Renal cortex interstitium (tissue), 11 donors: ENCODE measurements around the gene ARID1B. TPM values are rescaled to one million over a fixed set of nuclear protein-coding genes. Genes with fewer than 3 reads are reported as not detected.

ENCODE experiments used
- DNase-seq, 11 donors: peaks; one replicate each; pipeline ENCODE4 v3.0.0-alpha.2; 2013; ENCODE audit warnings: low read depth in 9 of 11, low spot score in 4 of 11; ENCODE audit errors: extremely low read depth in 1 of 11
- polyA plus RNA-seq, 3 donors: library from polyadenylated mRNA; unstranded; fragments of 120-200 nt; gene quantifications; one replicate each; pipeline ENCODE4 v1.2.1, GENCODE V29; 2013; ENCODE audit not compliant: insufficient read length in 3 of 3

ARID1B gene
- polyA plus RNA-seq, 3 donors: 74.6 to 84.5 (median 76.8) TPM

GRCh38 chr6:156809034-156809433, 31.9 kb downstream of the ARID1B start:
- DNase-seq: no peak

GRCh38 chr6:156809446-156810178, 32.4 kb downstream of the ARID1B start:
- no peak for DNase-seq

- DNase-seq: no peak
These were observed 36.9 kb downstream of the ARID1B start for GRCh38 chr6:156814036-156814581.

GRCh38 chr6:156816505-156816904, 39.3 kb downstream of the ARID1B start:
- DNase-seq: no peak

GRCh38 chr6:156820089-156820798, 43.1 kb downstream of the ARID1B start:
- no peak for DNase-seq

GRCh38 chr6:156821707-156822106, 44.5 kb downstream of the ARID1B start:
- DNase-seq: no peak

GRCh38 chr6:156822747-156823206, 45.6 kb downstream of the ARID1B start:
- no peak for DNase-seq

GRCh38 chr6:156824142-156824541, 47.0 kb downstream of the ARID1B start:
- DNase-seq: no peak

GRCh38 chr6:156825475-156825874, 48.3 kb downstream of the ARID1B start:
- DNase-seq: no peak

GRCh38 chr6:156826290-156826955, 49.2 kb downstream of the ARID1B start:
- no peak for DNase-seq

- no peak for DNase-seq
These were observed 50.2 kb downstream of the ARID1B start for GRCh38 chr6:156827382-156827781.

- no peak for DNase-seq
These were observed 51.1 kb downstream of the ARID1B start for GRCh38 chr6:156828280-156828703.

GRCh38 chr6:156830126-156830525, 52.9 kb downstream of the ARID1B start:
- DNase-seq: no peak

- peak in 1 of 11 donors; percentile 25 for DNase-seq
These were observed 55.1 kb downstream of the ARID1B start for GRCh38 chr6:156832231-156832647.

GRCh38 chr6:156832669-156833068, 55.5 kb downstream of the ARID1B start:
- DNase-seq: no peak

- DNase-seq: no peak
These were observed 56.6 kb downstream of the ARID1B start for GRCh38 chr6:156833755-156834154.

GRCh38 chr6:156839129-156839528, 62.0 kb downstream of the ARID1B start:
- DNase-seq: no peak

GRCh38 chr6:156839591-156840001, 62.4 kb downstream of the ARID1B start:
- DNase-seq: no peak

- no peak for DNase-seq
These were observed 63.0 kb downstream of the ARID1B start for GRCh38 chr6:156840136-156840535.

- DNase-seq: no peak
These were observed 63.4 kb downstream of the ARID1B start for GRCh38 chr6:156840606-156841005.
